ENCODE data around the gene COL12A1. TPM values are rescaled to one million over a fixed set of nuclear protein-coding genes. Genes with fewer than 3 reads are reported as not detected.

COL12A1 gene
- polyA plus RNA-seq, 4 donors, result 67.6 to 103 (median 80.6) TPM

DNA sequence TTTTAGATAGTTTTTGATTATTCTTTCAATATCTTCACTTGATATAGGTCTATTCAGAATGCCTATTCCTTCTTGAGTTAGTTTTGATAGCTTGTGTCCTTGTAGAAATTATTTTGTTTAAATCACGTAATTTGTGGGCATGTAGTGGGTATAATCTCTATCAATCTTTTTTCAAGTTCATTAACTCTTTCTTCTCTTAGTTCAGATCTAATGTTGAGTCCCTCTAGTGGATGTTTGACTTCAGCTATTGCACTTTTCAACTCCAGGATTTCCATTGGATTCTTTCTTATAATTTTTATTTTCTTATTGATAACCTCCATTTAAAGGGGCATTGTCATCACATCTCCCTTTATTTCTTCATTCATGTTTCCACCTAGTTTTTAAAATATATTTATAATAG, 135.6 kb downstream of the COL12A1 start:
- no peak for DNase-seq (ENCODE audit: low read depth in 4 of 4, low spot score in 2 of 4)

DNA sequence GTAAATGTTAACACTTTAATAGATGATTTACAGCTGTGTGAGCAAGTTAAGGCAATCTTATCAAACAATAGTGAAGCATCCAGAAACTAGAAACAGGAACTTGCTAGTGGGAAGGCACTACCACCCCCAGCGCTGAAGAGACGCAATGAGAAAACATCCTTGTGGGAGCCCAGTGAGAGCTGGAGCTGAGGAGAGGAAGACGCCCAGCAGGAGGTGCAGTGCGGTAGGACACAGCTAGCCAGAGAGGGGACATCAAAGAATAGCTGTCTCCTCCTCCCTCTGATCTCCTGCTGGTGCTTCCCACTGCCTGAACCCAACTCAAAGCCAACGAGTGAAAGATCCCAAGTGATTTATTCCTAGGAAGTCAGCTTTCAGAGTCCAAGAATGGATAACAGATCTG, 140.3 kb downstream of the COL12A1 start:
- DNase-seq (ENCODE audit: low read depth in 4 of 4, low spot score in 2 of 4), result no peak

DNA sequence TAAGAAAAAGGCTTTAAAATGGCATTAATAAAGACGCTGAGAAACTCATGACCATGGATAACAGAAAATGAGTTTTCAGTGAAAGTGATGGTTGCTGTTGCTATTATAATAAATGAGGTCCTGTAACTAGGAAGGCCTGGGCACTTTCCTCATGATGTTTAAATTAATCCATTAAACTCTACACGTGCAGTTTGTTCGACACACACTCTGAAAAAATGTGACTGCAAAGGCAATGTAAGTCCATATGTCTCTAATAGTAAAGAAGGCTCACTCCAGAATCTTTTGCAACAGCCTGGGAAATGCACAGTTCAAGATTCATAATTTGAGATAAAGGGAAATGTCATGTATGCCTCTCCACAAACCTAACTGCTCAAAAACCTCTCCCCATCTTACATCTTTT, 153.4 kb downstream of the COL12A1 start:
- DNase-seq (ENCODE audit: low read depth in 4 of 4, low spot score in 2 of 4), result no peak

DNA sequence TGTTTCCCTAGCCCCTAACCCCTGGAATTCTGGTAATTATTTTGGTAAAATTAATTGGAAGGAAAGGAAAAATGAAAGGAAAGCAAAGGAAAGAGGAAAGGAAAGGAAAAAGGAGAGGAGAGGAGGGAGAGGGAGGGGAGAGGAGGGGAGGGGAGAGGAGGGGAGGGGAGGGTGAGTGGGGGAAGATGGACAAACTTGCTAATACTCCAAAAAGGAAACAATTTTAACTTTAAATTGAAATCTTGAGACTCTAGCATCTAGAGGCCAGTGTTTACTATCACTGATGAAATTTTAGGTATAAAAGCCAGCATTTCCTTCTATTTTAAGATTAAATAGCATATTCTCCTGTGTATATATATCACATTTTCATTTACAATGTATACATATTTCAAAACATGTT, 156.5 kb downstream of the COL12A1 start:
- no peak for DNase-seq (ENCODE audit: low read depth in 4 of 4, low spot score in 2 of 4)

DNA sequence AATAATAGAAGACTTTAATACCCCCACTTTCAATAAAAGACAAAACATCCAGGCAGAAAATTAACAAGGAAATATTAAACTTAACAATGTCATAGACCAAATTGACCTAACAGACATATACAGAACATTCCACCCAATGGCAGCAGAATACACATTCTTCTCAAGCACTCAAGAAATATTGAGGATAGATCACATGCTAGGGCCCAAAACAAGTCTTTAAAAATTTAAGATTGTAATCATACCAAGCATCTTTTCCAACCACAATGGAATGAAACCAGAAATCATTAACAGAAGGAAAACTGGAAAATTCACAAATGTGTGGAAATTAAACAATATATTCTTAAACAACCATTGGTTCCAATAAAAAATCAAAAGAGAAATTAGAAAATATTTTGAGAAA, 161.0 kb downstream of the COL12A1 start:
- no peak for DNase-seq (ENCODE audit: low read depth in 4 of 4, low spot score in 2 of 4)

DNA sequence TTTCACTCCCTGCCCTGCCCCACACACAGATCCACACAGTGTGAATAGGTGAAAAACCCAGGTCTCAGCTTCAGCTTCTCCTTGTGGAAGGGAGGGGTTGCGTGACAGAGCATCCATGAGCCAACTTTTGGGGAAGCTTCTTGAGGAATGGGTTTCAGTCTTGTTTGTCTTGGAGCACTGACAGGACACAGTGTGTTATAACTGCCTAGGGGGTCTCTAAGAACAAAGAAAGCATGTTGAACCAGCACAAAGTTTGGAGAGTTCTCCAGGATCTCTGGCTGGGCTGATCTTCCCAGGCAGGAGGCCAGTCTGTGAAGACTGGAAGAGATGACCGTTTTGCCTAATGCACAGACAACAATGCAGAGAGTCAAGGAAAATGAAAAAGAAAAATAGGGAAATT, 164.5 kb downstream of the COL12A1 start:
- DNase-seq (ENCODE audit: low read depth in 4 of 4, low spot score in 2 of 4), result no peak

Other genes starting within 250 kb of the COL12A1 start
- gene COX7A2, start 37.7 kb upstream of the COL12A1 start, polyA plus RNA-seq (ENCODE audit: insufficient read length in 4 of 4), result 100 to 1,000 TPM; 251 to 342 (median 277) TPM
- gene TMEM30A, start 78.7 kb upstream of the COL12A1 start, polyA plus RNA-seq (ENCODE audit: insufficient read length in 4 of 4), result 100 to 1,000 TPM in 3 of 4 donors, 10 to 100 TPM in 1; 95.9 to 139 (median 123) TPM